Measurements from ENCODE around the gene AFMID. TPM values are rescaled to one million over a fixed set of nuclear protein-coding genes. Genes with fewer than 3 reads are reported as not detected.

AFMID gene
- total and polyA plus RNA-seq, 2 of the 13 experiments (the other 11 are each of a cell fraction or from before 2014, with no cell fraction given): 249 to 270 TPM

DNA sequence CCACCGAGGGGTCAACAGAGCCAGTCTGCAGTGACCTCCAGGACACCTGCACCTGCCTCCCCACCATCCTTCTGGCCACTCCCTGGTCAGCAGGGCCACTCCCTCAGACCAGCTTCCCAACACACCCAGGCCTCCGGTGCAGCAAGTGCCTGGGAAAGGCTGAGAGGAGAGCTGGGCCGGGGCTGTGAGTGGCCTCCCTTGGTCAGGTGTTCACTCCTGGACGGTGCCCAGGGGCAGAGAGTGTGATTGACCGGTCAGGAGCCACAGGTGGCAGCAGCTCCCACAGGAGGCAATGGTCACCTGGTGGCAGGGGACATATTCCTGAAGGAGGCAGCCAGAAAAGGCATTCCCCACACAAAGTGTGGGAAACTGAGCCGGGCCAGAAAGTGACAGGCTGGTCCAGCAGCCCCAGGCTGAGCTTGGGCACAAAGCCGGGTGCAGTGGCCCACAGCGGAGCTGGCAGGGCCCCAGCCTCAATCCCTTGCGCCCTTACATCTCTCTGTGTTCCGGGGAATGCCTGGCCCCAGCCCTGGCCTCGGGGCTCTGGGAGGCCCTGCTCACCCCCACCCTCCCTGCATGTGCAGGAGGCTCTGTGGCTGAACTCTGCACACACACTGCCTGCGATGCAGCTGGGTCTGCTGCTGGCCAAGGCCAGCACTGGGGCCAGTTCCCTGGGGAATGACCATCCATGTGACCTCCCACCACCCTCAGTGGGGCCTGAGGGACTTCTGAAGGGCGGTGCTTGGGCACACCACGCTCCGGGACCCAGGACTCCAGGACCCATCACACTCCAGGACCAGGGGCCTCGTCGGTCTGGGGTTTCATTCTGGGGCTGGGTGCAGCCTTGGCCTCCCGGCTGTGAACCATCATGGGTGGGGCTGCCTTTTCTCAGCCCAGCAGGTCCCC, 42.2 kb upstream of the AFMID start (continued):
- no peak for TF ChIP-seq SATB2 (CRISPR knock-in tag; IDR thresholded peaks at IDR 0.05)
- TF ChIP-seq ZNF775 (CRISPR knock-in tag; IDR thresholded peaks at IDR 0.05; ENCODE audit: borderline replicate concordance): no peak
- TF ChIP-seq KDM4B (CRISPR knock-in tag; IDR thresholded peaks at IDR 0.05): no peak
- TF ChIP-seq PTBP1 (IDR thresholded peaks at IDR 0.05; ENCODE audit: low read depth, low read length, poor library complexity, severe bottlenecking): peak; percentile 39
- TF ChIP-seq, protein P1, sequence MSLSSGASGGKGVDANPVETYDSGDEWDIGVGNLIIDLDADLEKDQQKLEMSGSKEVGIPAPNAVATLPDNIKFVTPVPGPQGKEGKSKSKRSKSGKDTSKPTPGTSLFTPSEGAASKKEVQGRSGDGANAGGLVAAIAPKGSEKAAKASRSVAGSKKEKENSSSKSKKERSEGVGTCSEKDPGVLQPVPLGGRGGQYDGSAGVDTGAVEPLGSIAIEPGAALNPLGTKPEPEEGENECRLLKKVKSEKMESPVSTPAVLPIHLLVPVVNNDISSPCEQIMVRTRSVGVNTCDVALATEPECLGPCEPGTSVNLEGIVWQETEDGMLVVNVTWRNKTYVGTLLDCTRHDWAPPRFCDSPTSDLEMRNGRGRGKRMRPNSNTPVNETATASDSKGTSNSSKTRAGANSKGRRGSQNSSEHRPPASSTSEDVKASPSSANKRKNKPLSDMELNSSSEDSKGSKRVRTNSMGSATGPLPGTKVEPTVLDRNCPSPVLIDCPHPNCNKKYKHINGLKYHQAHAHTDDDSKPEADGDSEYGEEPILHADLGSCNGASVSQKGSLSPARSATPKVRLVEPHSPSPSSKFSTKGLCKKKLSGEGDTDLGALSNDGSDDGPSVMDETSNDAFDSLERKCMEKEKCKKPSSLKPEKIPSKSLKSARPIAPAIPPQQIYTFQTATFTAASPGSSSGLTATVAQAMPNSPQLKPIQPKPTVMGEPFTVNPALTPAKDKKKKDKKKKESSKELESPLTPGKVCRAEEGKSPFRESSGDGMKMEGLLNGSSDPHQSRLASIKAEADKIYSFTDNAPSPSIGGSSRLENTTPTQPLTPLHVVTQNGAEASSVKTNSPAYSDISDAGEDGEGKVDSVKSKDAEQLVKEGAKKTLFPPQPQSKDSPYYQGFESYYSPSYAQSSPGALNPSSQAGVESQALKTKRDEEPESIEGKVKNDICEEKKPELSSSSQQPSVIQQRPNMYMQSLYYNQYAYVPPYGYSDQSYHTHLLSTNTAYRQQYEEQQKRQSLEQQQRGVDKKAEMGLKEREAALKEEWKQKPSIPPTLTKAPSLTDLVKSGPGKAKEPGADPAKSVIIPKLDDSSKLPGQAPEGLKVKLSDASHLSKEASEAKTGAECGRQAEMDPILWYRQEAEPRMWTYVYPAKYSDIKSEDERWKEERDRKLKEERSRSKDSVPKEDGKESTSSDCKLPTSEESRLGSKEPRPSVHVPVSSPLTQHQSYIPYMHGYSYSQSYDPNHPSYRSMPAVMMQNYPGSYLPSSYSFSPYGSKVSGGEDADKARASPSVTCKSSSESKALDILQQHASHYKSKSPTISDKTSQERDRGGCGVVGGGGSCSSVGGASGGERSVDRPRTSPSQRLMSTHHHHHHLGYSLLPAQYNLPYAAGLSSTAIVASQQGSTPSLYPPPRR (CRISPR knock-in tag; IDR thresholded peaks at IDR 0.05; ENCODE audit: borderline replicate concordance): peak; percentile 77; the same call in 1 of the 2 replicates
- TF ChIP-seq KLF12 (CRISPR knock-in tag; IDR thresholded peaks at IDR 0.05; ENCODE audit: borderline replicate concordance): 0 out of 2 replicates have a peak, but pooled peaks have one; percentile 33
- no peak for TF ChIP-seq HOXA5 (CRISPR knock-in tag; IDR thresholded peaks at IDR 0.05)
- TF ChIP-seq, protein P2, sequence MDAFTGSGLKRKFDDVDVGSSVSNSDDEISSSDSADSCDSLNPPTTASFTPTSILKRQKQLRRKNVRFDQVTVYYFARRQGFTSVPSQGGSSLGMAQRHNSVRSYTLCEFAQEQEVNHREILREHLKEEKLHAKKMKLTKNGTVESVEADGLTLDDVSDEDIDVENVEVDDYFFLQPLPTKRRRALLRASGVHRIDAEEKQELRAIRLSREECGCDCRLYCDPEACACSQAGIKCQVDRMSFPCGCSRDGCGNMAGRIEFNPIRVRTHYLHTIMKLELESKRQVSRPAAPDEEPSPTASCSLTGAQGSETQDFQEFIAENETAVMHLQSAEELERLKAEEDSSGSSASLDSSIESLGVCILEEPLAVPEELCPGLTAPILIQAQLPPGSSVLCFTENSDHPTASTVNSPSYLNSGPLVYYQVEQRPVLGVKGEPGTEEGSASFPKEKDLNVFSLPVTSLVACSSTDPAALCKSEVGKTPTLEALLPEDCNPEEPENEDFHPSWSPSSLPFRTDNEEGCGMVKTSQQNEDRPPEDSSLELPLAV (CRISPR knock-in tag; conservative IDR thresholded peaks at IDR 0.05; ENCODE audit: low read depth): no peak
- TF ChIP-seq, protein P3, sequence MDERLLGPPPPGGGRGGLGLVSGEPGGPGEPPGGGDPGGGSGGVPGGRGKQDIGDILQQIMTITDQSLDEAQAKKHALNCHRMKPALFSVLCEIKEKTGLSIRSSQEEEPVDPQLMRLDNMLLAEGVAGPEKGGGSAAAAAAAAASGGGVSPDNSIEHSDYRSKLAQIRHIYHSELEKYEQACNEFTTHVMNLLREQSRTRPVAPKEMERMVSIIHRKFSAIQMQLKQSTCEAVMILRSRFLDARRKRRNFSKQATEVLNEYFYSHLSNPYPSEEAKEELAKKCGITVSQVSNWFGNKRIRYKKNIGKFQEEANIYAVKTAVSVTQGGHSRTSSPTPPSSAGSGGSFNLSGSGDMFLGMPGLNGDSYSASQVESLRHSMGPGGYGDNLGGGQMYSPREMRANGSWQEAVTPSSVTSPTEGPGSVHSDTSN (CRISPR knock-in tag; IDR thresholded peaks at IDR 0.05): no peak
- TF ChIP-seq, protein P4, sequence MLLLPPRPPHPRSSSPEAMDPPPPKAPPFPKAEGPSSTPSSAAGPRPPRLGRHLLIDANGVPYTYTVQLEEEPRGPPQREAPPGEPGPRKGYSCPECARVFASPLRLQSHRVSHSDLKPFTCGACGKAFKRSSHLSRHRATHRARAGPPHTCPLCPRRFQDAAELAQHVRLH (CRISPR knock-in tag; IDR thresholded peaks at IDR 0.05; ENCODE audit: borderline replicate concordance, low read depth): peak; percentile 68; the same call in 1 of the 2 replicates
- no peak for TF ChIP-seq NFIC (IDR thresholded peaks at IDR 0.05; ENCODE audit: low read length)
- TF ChIP-seq, protein P5, sequence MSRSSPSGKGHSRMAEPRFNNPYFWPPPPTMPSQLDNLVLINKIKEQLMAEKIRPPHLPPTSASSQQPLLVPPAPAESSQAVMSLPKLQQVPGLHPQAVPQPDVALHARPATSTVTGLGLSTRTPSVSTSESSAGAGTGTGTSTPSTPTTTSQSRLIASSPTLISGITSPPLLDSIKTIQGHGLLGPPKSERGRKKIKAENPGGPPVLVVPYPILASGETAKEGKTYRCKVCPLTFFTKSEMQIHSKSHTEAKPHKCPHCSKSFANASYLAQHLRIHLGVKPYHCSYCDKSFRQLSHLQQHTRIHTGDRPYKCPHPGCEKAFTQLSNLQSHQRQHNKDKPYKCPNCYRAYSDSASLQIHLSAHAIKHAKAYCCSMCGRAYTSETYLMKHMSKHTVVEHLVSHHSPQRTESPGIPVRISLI (CRISPR knock-in tag; IDR thresholded peaks at IDR 0.05; ENCODE audit: borderline replicate concordance): no peak
- peak; percentile 53 for TF ChIP-seq ZNF781 (CRISPR knock-in tag; IDR thresholded peaks at IDR 0.05; ENCODE audit: borderline replicate concordance, not compliant biosample characterization)
- TF ChIP-seq IRX3 (CRISPR knock-in tag; IDR thresholded peaks at IDR 0.05; ENCODE audit: borderline replicate concordance, low read depth): no peak
- TF ChIP-seq ZNF350 (CRISPR knock-in tag; IDR thresholded peaks at IDR 0.05; ENCODE audit: borderline replicate concordance, low read depth): no peak
- TF ChIP-seq HIVEP1 (CRISPR knock-in tag; IDR thresholded peaks at IDR 0.05): peak; percentile 89
- TF ChIP-seq CHD4 (IDR thresholded peaks at IDR 0.05; ENCODE audit: borderline replicate concordance, low read length): no peak
- TF ChIP-seq CBX5 (CRISPR knock-in tag; IDR thresholded peaks at IDR 0.05; ENCODE audit: borderline replicate concordance): no peak
- TF ChIP-seq GTF3A (CRISPR knock-in tag; conservative IDR thresholded peaks at IDR 0.05): no peak

All from HepG2 (cell line).